Natural killer cell (primary cell): ENCODE data around the gene TMOD2. TPM values are rescaled to one million over a fixed set of nuclear protein-coding genes. Genes with fewer than 3 reads are reported as not detected.

Experiments used
- ATAC-seq, 3 donors: fragments of 150-1000 bp in 2 of 3; fragments of 200-7000 bp in 1 of 3; cut with Tn5 transposase; 1 replicate in 1 of 3; 2 replicates in 2 of 3; pipeline ENCODE4 v1.10.0; 2021; ENCODE audit warnings: mild to moderate bottlenecking in 2 of 3, moderate library complexity in 2 of 3
- DNase-seq, 2 donors: peaks; one replicate each; pipeline versions ENCODE4 v3.0.0 to v3.0.0-alpha.2; 2013 to 2021; ENCODE audit warnings: mixed read lengths in 1 of 2
- H3K27ac ChIP-seq: one replicate; pipeline ENCODE4 v1.5.1; 2013; ENCODE audit warnings: mild to moderate bottlenecking, low read length
- H3K27me3 ChIP-seq: one replicate; pipeline ENCODE4 v1.6.1; 2013; ENCODE audit warnings: low read length; ENCODE audit not compliant: control insufficient read depth, insufficient read depth
- H3K36me3 ChIP-seq: one replicate; pipeline ENCODE4 v1.6.1; 2013; ENCODE audit warnings: low read length; ENCODE audit not compliant: control insufficient read depth, insufficient read depth
- H3K4me1 ChIP-seq: one replicate; pipeline ENCODE4 v1.6.1; 2013; ENCODE audit warnings: low read length; ENCODE audit not compliant: control insufficient read depth, insufficient read depth
- H3K4me3 ChIP-seq: one replicate; pipeline ENCODE4 v1.5.1; 2013; ENCODE audit warnings: low read length
- H3K9me3 ChIP-seq: one replicate; pipeline ENCODE4 v1.6.1; 2013; ENCODE audit warnings: low read length; ENCODE audit not compliant: control insufficient read depth, insufficient read depth
- H3K27ac Mint-ChIP-seq, 2 donors: one replicate each; pipeline ENCODE4 v1.8.0; 2022; ENCODE audit warnings: mild to moderate bottlenecking in 2 of 2, mixed read lengths in 2 of 2, moderate library complexity in 1 of 2
- H3K27me3 Mint-ChIP-seq, 2 donors: one replicate each; pipeline ENCODE4 v1.8.0; 2022; ENCODE audit warnings: low read depth in 2 of 2, mixed read lengths in 2 of 2
- H3K36me3 Mint-ChIP-seq: one replicate; pipeline ENCODE4 v1.8.0; 2022; ENCODE audit warnings: mixed read lengths
- H3K4me1 Mint-ChIP-seq, 2 donors: one replicate each; pipeline ENCODE4 v1.8.0; 2022; ENCODE audit warnings: mixed read lengths in 2 of 2
- H3K4me3 Mint-ChIP-seq: one replicate; pipeline ENCODE4 v1.8.0; 2022; ENCODE audit warnings: mild to moderate bottlenecking, moderate library complexity, mixed read lengths
- H3K9me3 Mint-ChIP-seq, 2 donors: one replicate each; pipeline ENCODE4 v1.8.0; 2022; ENCODE audit warnings: mixed read lengths in 2 of 2
- CTCF ChIP-seq: fragments of 200-600 bp; IDR thresholded peaks from one replicate; pipeline ENCODE4 v1.8.0; 2022; ENCODE audit warnings: antibody characterized with exemption
- WGBS: methylation state at CpG from one replicate; pipeline ENCODE4 v1.1.7; 2013; ENCODE audit warnings: missing lambda C conversion rate; ENCODE audit not compliant: insufficient coverage; 5-methylcytosine and 5-hydroxymethylcytosine counted together
- intact Hi-C: fragments of 100-400 bp; cut with micrococcal nuclease; formaldehyde crosslinking; loops from one replicate; pipeline ENCODE4 v1.14.2; 2022
- total RNA-seq, 4 donors: library from RNA; stranded (reverse); fragments of 120-200 nt in 1 of 4; gene quantifications; one replicate each; pipeline versions ENCODE4 v1.2.3 to v1.2.4, GENCODE V29; 2013 to 2022

TMOD2 gene
- total RNA-seq, 3 donors from 2014 or later (not counting 1 experiment from before 2014, with no cell fraction given) = 1.6 to 4.7 (median 1.6) TPM

GRCh38 chr15:51814606-51815005, 63.2 kb downstream of the TMOD2 start:
- Mint-ChIP-seq H3K4me1 (no peaks in the 10 kb centered on the region), H3K27me3 (peaks cover under 1 to 16% of the 10 kb centered on the region in 2 donors), H3K36me3 (no peaks in the 10 kb centered on the region), H3K4me3 (no peak overlapping the region), H3K27ac (no peak overlapping the region), H3K9me3 (peaks cover 0 to 2% of the 10 kb centered on the region in 2 donors)
- intact Hi-C loops = no loop called here
- 97% methylated on average over 2 of the region's 3 CpGs for WGBS
- H3K9me3 ChIP-seq = no peaks in the 10 kb centered on the region
- no peaks in the 10 kb centered on the region for H3K27me3 ChIP-seq
- H3K36me3 ChIP-seq = no peaks in the 10 kb centered on the region
- H3K27ac ChIP-seq = no peak overlapping the region
- H3K4me1 ChIP-seq = no peaks in the 10 kb centered on the region
- ATAC-seq (no peak), DNase-seq (no peak)
- TF ChIP-seq CTCF = no peak
- no peak overlapping the region for H3K4me3 ChIP-seq

GRCh38 chr15:51816611-51817010, 65.2 kb downstream of the TMOD2 start:
- no peaks in the 10 kb centered on the region for H3K36me3 ChIP-seq
- Mint-ChIP-seq H3K27me3 (peaks cover 20 to 28% of the 10 kb centered on the region in 2 donors), H3K4me1 (no peaks in the 10 kb centered on the region), H3K9me3 (peaks cover 2 to 15% of the 10 kb centered on the region in 2 donors), H3K27ac (no peak overlapping the region), H3K4me3 (no peak overlapping the region), H3K36me3 (peaks cover 19% of the 10 kb centered on the region)
- H3K27me3 ChIP-seq = no peaks in the 10 kb centered on the region
- no peak for ATAC-seq
- no peak overlapping the region for H3K4me3 ChIP-seq
- intact Hi-C loops = no loop called here
- no peak overlapping the region for H3K27ac ChIP-seq
- no peak for DNase-seq
- peaks cover 3% of the 10 kb centered on the region for H3K9me3 ChIP-seq
- H3K4me1 ChIP-seq = no peaks in the 10 kb centered on the region
- TF ChIP-seq CTCF = no peak

- Mint-ChIP-seq H3K4me1 (no peaks in the 10 kb centered on the region), H3K27ac (no peak overlapping the region), H3K9me3 (peaks cover 4 to 15% of the 10 kb centered on the region in 2 donors), H3K36me3 (peaks cover 19% of the 10 kb centered on the region), H3K27me3 (peaks cover 21 to 29% of the 10 kb centered on the region in 2 donors), H3K4me3 (no peak overlapping the region)
- ATAC-seq = no peak
- Histone ChIP-seq H3K27ac (no peak overlapping the region), H3K27me3 (no peaks in the 10 kb centered on the region), H3K9me3 (peaks cover 4% of the 10 kb centered on the region), H3K4me3 (no peak overlapping the region), H3K4me1 (no peaks in the 10 kb centered on the region), H3K36me3 (no peaks in the 10 kb centered on the region)
- intact Hi-C loops = no loop called here
- no peak for TF ChIP-seq CTCF
- 88% methylated on average over 3 of the region's 3 CpGs for WGBS
- no peak for DNase-seq
These were observed 66.8 kb downstream of the TMOD2 start for GRCh38 chr15:51818150-51818549.

- Histone ChIP-seq H3K4me3 (no peak overlapping the region), H3K27me3 (no peaks in the 10 kb centered on the region), H3K4me1 (peaks cover 6% of the 10 kb centered on the region), H3K36me3 (no peaks in the 10 kb centered on the region), H3K9me3 (peaks cover 4% of the 10 kb centered on the region), H3K27ac (no peak overlapping the region)
- TF ChIP-seq CTCF = no peak
- 89% methylated on average over 3 of the region's 3 CpGs for WGBS
- H3K36me3 Mint-ChIP-seq = peaks cover 9% of the 10 kb centered on the region
- no peak overlapping the region for H3K27ac Mint-ChIP-seq
- DNase-seq (no peak), ATAC-seq (no peak)
- peaks cover 14 to 15% of the 10 kb centered on the region in 2 donors for H3K4me1 Mint-ChIP-seq
- peaks cover 18 to 22% of the 10 kb centered on the region in 2 donors for H3K27me3 Mint-ChIP-seq
- intact Hi-C loops = loop anchor here (10.0 kb wide), 1 partner anchor 91 kb away; the partner anchor contains the start of gene LYSMD2
- H3K9me3 Mint-ChIP-seq = peaks cover 2 to 6% of the 10 kb centered on the region in 2 donors
- no peak overlapping the region for H3K4me3 Mint-ChIP-seq
These were observed 74.3 kb downstream of the TMOD2 start for GRCh38 chr15:51825698-51826097.
